Body of pancreas (tissue), 4 donors: ENCODE measurements around the gene NSMCE1.

ENCODE experiments used
- POLR2A ChIP-seq, 3 donors: fragments of 450-650 bp; IDR thresholded peaks; one replicate each; pipeline ENCODE4 v1.6.1; 2016; ENCODE audit warnings: antibody characterized with exemption in 3 of 3, mild to moderate bottlenecking in 2 of 3
- TF ChIP-seq, protein P1 (sequence below), 7 experiments: fragments of 450-650 bp in 4 of 7; fragments of 200-600 bp in 3 of 7; sonication (generic) in 3 of 7; IDR thresholded peaks; one replicate each; pipeline ENCODE4 v1.5.1; 2016 to 2019; ENCODE audit warnings: antibody characterized with exemption in 7 of 7

- no peak for TF ChIP-seq POLR2A (IDR thresholded peaks at IDR 0.05)
- TF ChIP-seq, protein P1, sequence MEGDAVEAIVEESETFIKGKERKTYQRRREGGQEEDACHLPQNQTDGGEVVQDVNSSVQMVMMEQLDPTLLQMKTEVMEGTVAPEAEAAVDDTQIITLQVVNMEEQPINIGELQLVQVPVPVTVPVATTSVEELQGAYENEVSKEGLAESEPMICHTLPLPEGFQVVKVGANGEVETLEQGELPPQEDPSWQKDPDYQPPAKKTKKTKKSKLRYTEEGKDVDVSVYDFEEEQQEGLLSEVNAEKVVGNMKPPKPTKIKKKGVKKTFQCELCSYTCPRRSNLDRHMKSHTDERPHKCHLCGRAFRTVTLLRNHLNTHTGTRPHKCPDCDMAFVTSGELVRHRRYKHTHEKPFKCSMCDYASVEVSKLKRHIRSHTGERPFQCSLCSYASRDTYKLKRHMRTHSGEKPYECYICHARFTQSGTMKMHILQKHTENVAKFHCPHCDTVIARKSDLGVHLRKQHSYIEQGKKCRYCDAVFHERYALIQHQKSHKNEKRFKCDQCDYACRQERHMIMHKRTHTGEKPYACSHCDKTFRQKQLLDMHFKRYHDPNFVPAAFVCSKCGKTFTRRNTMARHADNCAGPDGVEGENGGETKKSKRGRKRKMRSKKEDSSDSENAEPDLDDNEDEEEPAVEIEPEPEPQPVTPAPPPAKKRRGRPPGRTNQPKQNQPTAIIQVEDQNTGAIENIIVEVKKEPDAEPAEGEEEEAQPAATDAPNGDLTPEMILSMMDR (IDR thresholded peaks at IDR 0.05) = no peak
Observed at GRCh38 chr16:27234603-27235002, 34.0 kb downstream of the NSMCE1 start.
